Loucy (cell line): ENCODE data around the gene PDE8B.

Source experiments
- H2AFZ ChIP-seq: fragments of 200-600 bp; sonication (generic); 2 replicates; pipeline ENCODE4 v1.6.0; 2016; ENCODE audit warnings: antibody characterized with exemption, mild to moderate bottlenecking, low read length, moderate library complexity
- H3F3A ChIP-seq: fragments of 200-600 bp; 2 replicates; pipeline ENCODE4 v1.6.0; 2016; ENCODE audit warnings: antibody characterized with exemption, low read depth, mild to moderate bottlenecking
- H3K27me3 ChIP-seq: fragments of 200-600 bp; sonication (generic); 2 replicates; pipeline ENCODE4 v1.6.1; 2014; ENCODE audit warnings: low read length, mild to moderate bottlenecking; ENCODE audit not compliant: insufficient read depth, poor library complexity, severe bottlenecking
- H3K36me3 ChIP-seq: fragments of 200-600 bp; sonication (generic); 2 replicates; pipeline ENCODE4 v1.6.1; 2016; ENCODE audit warnings: low read length; ENCODE audit not compliant: insufficient read depth
- H3K4me1 ChIP-seq: fragments of 200-600 bp; sonication (generic); 2 replicates; pipeline ENCODE4 v1.5.1; 2014; ENCODE audit warnings: low read length, mild to moderate bottlenecking; ENCODE audit not compliant: insufficient read depth, poor library complexity, severe bottlenecking
- H3K4me2 ChIP-seq: fragments of 200-600 bp; sonication (generic); 2 replicates; pipeline ENCODE4 v1.6.0; 2014; ENCODE audit warnings: antibody characterized with exemption, low read length, low read depth, mild to moderate bottlenecking; ENCODE audit not compliant: poor library complexity, severe bottlenecking
- H3K4me3 ChIP-seq: fragments of 200-600 bp; sonication (generic); 2 replicates; pipeline ENCODE4 v1.5.1; 2014; ENCODE audit warnings: low read length, mild to moderate bottlenecking, mixed read lengths; ENCODE audit not compliant: poor library complexity, severe bottlenecking
- H3K79me2 ChIP-seq: fragments of 200-600 bp; sonication (generic); 2 replicates; pipeline ENCODE4 v1.6.1; 2014; ENCODE audit warnings: low read length; ENCODE audit not compliant: insufficient read depth
- H3K9ac ChIP-seq: fragments of 200-600 bp; sonication (generic); 2 replicates; pipeline ENCODE4 v1.6.0; 2014; ENCODE audit warnings: mild to moderate bottlenecking, low read depth, low read length, moderate library complexity; ENCODE audit not compliant: poor library complexity, severe bottlenecking
- H3K9me2 ChIP-seq: fragments of 200-600 bp; sonication (generic); replicated peaks from 2 replicates; pipeline ENCODE4 v1.6.1; 2016; ENCODE audit warnings: low read depth, low read length, mixed read lengths
- H3K9me3 ChIP-seq: fragments of 200-600 bp; sonication (generic); 2 replicates; pipeline ENCODE4 v1.6.1; 2014; ENCODE audit warnings: mild to moderate bottlenecking, antibody characterized with exemption, low read length, low read depth; ENCODE audit not compliant: insufficient read depth
- H4K20me1 ChIP-seq: fragments of 200-600 bp; sonication (generic); 2 replicates; pipeline ENCODE4 v1.6.0; 2014; ENCODE audit warnings: antibody characterized with exemption, low read length, mild to moderate bottlenecking; ENCODE audit not compliant: insufficient read depth, poor library complexity, severe bottlenecking
- CTCF ChIP-seq: fragments of 200-600 bp; sonication (generic); conservative IDR thresholded peaks from 2 replicates; pipeline ENCODE4 v1.5.1; 2014; ENCODE audit warnings: mild to moderate bottlenecking, antibody characterized with exemption, low read length
- EZH2phosphoT487 ChIP-seq: fragments of 200-600 bp; IDR thresholded peaks from 2 replicates; pipeline ENCODE4 v1.6.1; 2018; ENCODE audit warnings: antibody characterized with exemption, mild to moderate bottlenecking, moderate library complexity, borderline replicate concordance

The PDE8B gene

DNA sequence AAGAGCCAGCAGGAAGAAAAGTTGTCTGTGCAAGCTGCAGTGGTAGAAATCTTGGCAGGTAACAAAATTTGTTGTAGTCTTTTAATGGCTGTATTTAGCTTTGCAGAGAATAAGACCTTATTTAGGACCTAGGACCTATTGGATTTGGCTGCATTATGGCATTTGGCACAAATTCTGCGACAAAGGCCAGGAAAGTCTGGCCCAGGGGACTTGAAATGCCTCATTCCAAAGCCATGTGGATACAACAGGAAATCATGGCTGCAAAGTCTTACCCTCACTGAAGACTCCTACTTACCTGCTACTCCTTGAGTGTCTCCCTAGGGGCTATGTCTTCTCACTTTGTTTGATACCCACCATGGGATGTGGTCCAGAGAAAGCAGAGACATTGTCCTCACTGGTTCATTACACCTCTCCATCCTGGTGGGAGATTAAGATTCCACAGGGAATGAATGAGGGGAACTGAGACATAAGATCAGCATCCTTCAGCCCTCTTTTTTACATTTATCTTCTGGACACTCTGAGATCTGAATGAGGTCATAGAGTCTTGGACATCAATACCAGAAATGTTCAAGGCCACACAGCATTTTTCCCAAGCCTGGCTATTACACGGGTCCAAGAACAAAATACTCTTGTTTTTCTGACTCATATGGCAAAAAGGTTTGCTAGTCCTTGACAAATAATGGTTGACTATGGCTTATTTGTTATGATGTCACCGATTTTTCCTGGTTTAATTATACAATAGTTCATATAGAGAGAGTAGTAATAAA is 119.4 kb downstream of the PDE8B start:
- Histone ChIP-seq H3K4me1 (no peaks in the 10 kb centered on the region), H3F3A (no peaks in the 10 kb centered on the region), H3K27me3 (no peaks in the 10 kb centered on the region), H3K9ac (no peak overlapping the region), H3K9me2 (no peaks in the 10 kb centered on the region), H2AFZ (no peak overlapping the region), H3K4me2 (no peak overlapping the region), H3K9me3 (no peaks in the 10 kb centered on the region), H3K79me2 (no peaks in the 10 kb centered on the region), H4K20me1 (no peaks in the 10 kb centered on the region), H3K4me3 (no peak overlapping the region), H3K36me3 (no peaks in the 10 kb centered on the region)
- TF ChIP-seq EZH2phosphoT487, result no peak
- no peak for TF ChIP-seq CTCF

DNA sequence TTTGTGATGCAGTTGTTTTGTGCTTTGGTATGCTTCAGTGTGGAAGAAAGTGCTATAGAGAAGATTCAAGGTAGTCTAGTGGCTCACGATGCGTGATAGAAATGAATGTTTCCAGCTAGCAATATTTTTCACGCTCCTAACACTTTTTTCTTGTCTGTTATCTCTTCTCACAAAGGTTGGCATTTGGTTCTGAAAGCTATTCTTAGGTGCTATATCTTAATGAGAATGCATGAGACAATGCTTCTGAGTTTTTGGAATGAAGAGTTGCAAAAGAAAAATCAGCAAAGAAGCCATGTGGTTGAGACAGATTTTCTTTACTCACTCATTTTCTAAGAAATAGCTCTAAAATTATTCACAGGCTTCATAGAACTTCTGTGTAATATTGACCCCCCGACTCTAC is 122.6 kb downstream of the PDE8B start:
- no peaks in the 10 kb centered on the region for H3K9me3 ChIP-seq
- no peaks in the 10 kb centered on the region for H3F3A ChIP-seq
- H3K9me2 ChIP-seq, result no peaks in the 10 kb centered on the region
- H3K4me3 ChIP-seq, result no peak overlapping the region
- no peaks in the 10 kb centered on the region for H3K79me2 ChIP-seq
- H3K36me3 ChIP-seq, result no peaks in the 10 kb centered on the region
- no peaks in the 10 kb centered on the region for H3K4me1 ChIP-seq
- H3K4me2 ChIP-seq, result no peak overlapping the region
- H3K27me3 ChIP-seq, result no peaks in the 10 kb centered on the region
- no peak overlapping the region for H2AFZ ChIP-seq
- TF ChIP-seq EZH2phosphoT487, result no peak
- no peak for TF ChIP-seq CTCF
- H4K20me1 ChIP-seq, result no peaks in the 10 kb centered on the region
- H3K9ac ChIP-seq, result no peak overlapping the region

GRCh38 chr5:77333451-77334123 is 123.1 kb downstream of the PDE8B start:
- no peak overlapping the region for H3K4me2 ChIP-seq
- H3K9ac ChIP-seq, result no peak overlapping the region
- no peaks in the 10 kb centered on the region for H3K4me1 ChIP-seq
- H3F3A ChIP-seq, result no peaks in the 10 kb centered on the region
- no peaks in the 10 kb centered on the region for H4K20me1 ChIP-seq
- H3K79me2 ChIP-seq, result no peaks in the 10 kb centered on the region
- no peaks in the 10 kb centered on the region for H3K36me3 ChIP-seq
- no peaks in the 10 kb centered on the region for H3K9me2 ChIP-seq
- H2AFZ ChIP-seq, result no peak overlapping the region
- no peak overlapping the region for H3K4me3 ChIP-seq
- H3K9me3 ChIP-seq, result no peaks in the 10 kb centered on the region
- TF ChIP-seq EZH2phosphoT487 (no peak), CTCF (no peak)
- H3K27me3 ChIP-seq, result no peaks in the 10 kb centered on the region
